ENCODE results near the gene IL16. TPM values are rescaled to one million over a fixed set of nuclear protein-coding genes. Genes with fewer than 3 reads are reported as not detected.

The IL16 gene
- total and polyA plus RNA-seq, 2 donors (not counting 1 experiment from before 2014, with no cell fraction given) = 181 to 287 TPM

GRCh38 chr15:81358248-81358647 is 161.6 kb downstream of the IL16 start:
- no peak overlapping the region for H3K4me2 ChIP-seq (replicated peaks; ENCODE audit: low read depth, low read length, poor library complexity, severe bottlenecking)
- Mint-ChIP-seq H3K4me1 (no peaks in the 10 kb centered on the region), H3K27me3 (peaks cover 8% of the 10 kb centered on the region), H3K4me3 (no peak overlapping the region), H3K27ac (no peak overlapping the region), H3K9me3 (ENCODE audit: insufficient read depth) (no peaks in the 10 kb centered on the region)
- DNase-seq (no peak), ATAC-seq (ENCODE audit: low read depth) (no peak)
- H4K20me1 ChIP-seq (ENCODE audit: control insufficient read depth, insufficient read depth, low read length, poor library complexity, severe bottlenecking) = no peaks in the 10 kb centered on the region
- no peaks in the 10 kb centered on the region for H3K9me3 ChIP-seq (ENCODE audit: control extremely low read depth in 1 of 3, control insufficient read depth in 2 of 3, insufficient read depth in 1 of 3, low read length in 2 of 3)
- ChIA-PET CTCF (interaction anchor here (1.2 to 1.4 kb wide), 2 partner anchors 8 to 22 kb away, joined by 3 to 5 read pairs; no protein-coding TSS in a partner anchor), POLR2A (no interaction called here)
- H3K27ac ChIP-seq (ENCODE audit: low read length in 2 of 2) = no peak overlapping the region
- H3K36me3 ChIP-seq (replicated peaks in 1 of 2; ENCODE audit: control extremely low read depth in 1 of 2, control insufficient read depth in 1 of 2, extremely low read depth in 1 of 2, insufficient read depth in 2 of 2, low read length in 1 of 2) = no peaks in the 10 kb centered on the region
- intact Hi-C loops (cut with micrococcal nuclease) = no loop called here
- H3K27me3 ChIP-seq (replicated peaks in 1 of 4; ENCODE audit: control extremely low read depth in 1 of 4, control insufficient read depth in 3 of 4, insufficient read depth in 4 of 4, low read length in 3 of 4) = no peaks in the 10 kb centered on the region
- H3K9ac ChIP-seq (ENCODE audit: low read length) = no peak overlapping the region
- TF ChIP-seq CTCF (IDR thresholded peaks at IDR 0.05) (no peak), EZH2 (IDR thresholded peaks at IDR 0.05; ENCODE audit: borderline replicate concordance, insufficient read depth, low read depth, low read length, poor library complexity, severe bottlenecking) (no peak)
- H3K4me1 ChIP-seq (ENCODE audit: control insufficient read depth in 2 of 2, insufficient read depth in 2 of 2, low read length in 2 of 2) = no peaks in the 10 kb centered on the region
- no peak overlapping the region for H3K4me3 ChIP-seq (ENCODE audit: control extremely low read depth in 1 of 5, extremely low read depth in 1 of 5, insufficient read depth in 1 of 5, low read depth in 2 of 5, low read length in 4 of 5)
- no peaks in the 10 kb centered on the region for H3K79me2 ChIP-seq (ENCODE audit: control insufficient read depth, insufficient read depth, low read length)
- WGBS (ENCODE audit: insufficient coverage) = 96% methylated on average over 5 of the region's 6 CpGs
- no peak overlapping the region for H2AFZ ChIP-seq (ENCODE audit: insufficient read depth, low read depth, low read length, poor library complexity, severe bottlenecking)

GRCh38 chr15:81360491-81360890 is 163.8 kb downstream of the IL16 start:
- POLR2A ChIA-PET = no interaction called here
- Histone ChIP-seq H3K9ac (ENCODE audit: low read length) (no peak overlapping the region), H3K4me2 (replicated peaks; ENCODE audit: low read depth, low read length, poor library complexity, severe bottlenecking) (no peak overlapping the region), H3K27me3 (replicated peaks in 1 of 4; ENCODE audit: control extremely low read depth in 1 of 4, control insufficient read depth in 3 of 4, insufficient read depth in 4 of 4, low read length in 3 of 4) (no peaks in the 10 kb centered on the region), H2AFZ (ENCODE audit: insufficient read depth, low read depth, low read length, poor library complexity, severe bottlenecking) (no peak overlapping the region), H3K4me1 (ENCODE audit: control insufficient read depth in 2 of 2, insufficient read depth in 2 of 2, low read length in 2 of 2) (no peaks in the 10 kb centered on the region), H3K79me2 (ENCODE audit: control insufficient read depth, insufficient read depth, low read length) (no peaks in the 10 kb centered on the region), H3K4me3 (ENCODE audit: control extremely low read depth in 1 of 5, extremely low read depth in 1 of 5, insufficient read depth in 1 of 5, low read depth in 2 of 5, low read length in 4 of 5) (no peak overlapping the region), H3K27ac (ENCODE audit: low read length in 2 of 2) (no peak overlapping the region), H3K9me3 (ENCODE audit: control extremely low read depth in 1 of 3, control insufficient read depth in 2 of 3, insufficient read depth in 1 of 3, low read length in 2 of 3) (no peaks in the 10 kb centered on the region), H4K20me1 (ENCODE audit: control insufficient read depth, insufficient read depth, low read length, poor library complexity, severe bottlenecking) (no peaks in the 10 kb centered on the region), H3K36me3 (replicated peaks in 1 of 2; ENCODE audit: control extremely low read depth in 1 of 2, control insufficient read depth in 1 of 2, extremely low read depth in 1 of 2, insufficient read depth in 2 of 2, low read length in 1 of 2) (no peaks in the 10 kb centered on the region)
- H3K27me3 Mint-ChIP-seq = peaks cover 8% of the 10 kb centered on the region
- intact Hi-C loops (cut with micrococcal nuclease) = no loop called here
- no peaks in the 10 kb centered on the region for H3K4me1 Mint-ChIP-seq
- TF ChIP-seq CTCF (IDR thresholded peaks at IDR 0.05) = no peak
- no peak for TF ChIP-seq EZH2 (IDR thresholded peaks at IDR 0.05; ENCODE audit: borderline replicate concordance, insufficient read depth, low read depth, low read length, poor library complexity, severe bottlenecking)
- no peak overlapping the region for H3K27ac Mint-ChIP-seq
- no peak overlapping the region for H3K4me3 Mint-ChIP-seq
- ATAC-seq (ENCODE audit: low read depth) = no peak
- 93% methylated on average over 4 of the region's 5 CpGs for WGBS (ENCODE audit: insufficient coverage)
- CTCF ChIA-PET = no interaction called here
- DNase-seq = no peak
- no peaks in the 10 kb centered on the region for H3K9me3 Mint-ChIP-seq (ENCODE audit: insufficient read depth)
